GM12872 (cell line): Measurements from ENCODE around the gene UBL4B.

ENCODE experiments used
- TF ChIP-seq, protein P1 (sequence below): IDR thresholded peaks from 3 replicates; pipeline ENCODE4 v1.5.1; 2011; ENCODE audit warnings: low read depth, mild to moderate bottlenecking, low read length, moderate library complexity; ENCODE audit not compliant: insufficient read depth

Gene UBL4B

DNA sequence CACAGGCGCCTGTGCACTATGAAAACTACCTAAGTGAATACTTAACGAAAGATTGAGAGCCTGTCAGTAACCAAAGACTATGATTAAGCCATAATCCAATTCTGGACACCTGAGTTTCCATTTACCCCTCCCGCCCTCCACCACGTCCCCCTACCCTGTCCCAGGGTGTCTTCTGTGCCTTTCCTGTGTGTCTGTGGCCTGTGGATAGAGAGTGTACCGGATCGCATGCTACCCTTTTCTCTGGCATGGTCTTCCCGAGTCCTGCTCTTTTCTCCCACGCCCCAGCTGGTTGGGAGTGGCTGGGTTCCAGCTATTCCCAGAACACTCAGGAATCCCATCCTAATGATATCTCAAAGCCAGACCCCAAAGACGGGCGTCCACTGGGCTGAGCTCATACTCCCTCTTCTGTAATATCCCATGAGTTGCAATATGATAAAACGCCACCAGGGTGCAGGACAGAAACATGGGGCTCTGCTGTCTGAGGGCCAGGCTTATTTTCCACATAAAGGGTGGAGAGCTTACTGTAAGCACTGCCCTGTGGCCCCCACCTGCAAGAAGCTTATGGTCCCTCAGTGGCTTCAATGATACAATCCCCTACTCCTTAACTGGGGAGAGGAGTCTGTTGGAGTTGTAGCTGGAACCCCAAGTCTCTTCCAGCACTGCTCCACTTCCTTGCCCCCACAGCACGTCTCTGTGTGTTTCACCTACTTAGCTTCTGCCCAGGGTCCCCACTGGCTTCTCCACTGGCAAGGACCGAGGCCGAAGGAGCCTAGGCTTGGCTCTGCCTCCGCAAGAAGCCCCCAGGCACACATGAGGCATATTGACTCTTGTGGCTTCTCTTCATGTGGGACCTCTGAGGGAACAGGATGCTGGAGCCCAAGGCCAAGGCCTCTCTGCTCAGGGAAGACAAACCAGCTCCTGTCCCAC, 24.2 kb upstream of the UBL4B start:
- TF ChIP-seq, protein P1, sequence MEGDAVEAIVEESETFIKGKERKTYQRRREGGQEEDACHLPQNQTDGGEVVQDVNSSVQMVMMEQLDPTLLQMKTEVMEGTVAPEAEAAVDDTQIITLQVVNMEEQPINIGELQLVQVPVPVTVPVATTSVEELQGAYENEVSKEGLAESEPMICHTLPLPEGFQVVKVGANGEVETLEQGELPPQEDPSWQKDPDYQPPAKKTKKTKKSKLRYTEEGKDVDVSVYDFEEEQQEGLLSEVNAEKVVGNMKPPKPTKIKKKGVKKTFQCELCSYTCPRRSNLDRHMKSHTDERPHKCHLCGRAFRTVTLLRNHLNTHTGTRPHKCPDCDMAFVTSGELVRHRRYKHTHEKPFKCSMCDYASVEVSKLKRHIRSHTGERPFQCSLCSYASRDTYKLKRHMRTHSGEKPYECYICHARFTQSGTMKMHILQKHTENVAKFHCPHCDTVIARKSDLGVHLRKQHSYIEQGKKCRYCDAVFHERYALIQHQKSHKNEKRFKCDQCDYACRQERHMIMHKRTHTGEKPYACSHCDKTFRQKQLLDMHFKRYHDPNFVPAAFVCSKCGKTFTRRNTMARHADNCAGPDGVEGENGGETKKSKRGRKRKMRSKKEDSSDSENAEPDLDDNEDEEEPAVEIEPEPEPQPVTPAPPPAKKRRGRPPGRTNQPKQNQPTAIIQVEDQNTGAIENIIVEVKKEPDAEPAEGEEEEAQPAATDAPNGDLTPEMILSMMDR, result peak; percentile 79

DNA sequence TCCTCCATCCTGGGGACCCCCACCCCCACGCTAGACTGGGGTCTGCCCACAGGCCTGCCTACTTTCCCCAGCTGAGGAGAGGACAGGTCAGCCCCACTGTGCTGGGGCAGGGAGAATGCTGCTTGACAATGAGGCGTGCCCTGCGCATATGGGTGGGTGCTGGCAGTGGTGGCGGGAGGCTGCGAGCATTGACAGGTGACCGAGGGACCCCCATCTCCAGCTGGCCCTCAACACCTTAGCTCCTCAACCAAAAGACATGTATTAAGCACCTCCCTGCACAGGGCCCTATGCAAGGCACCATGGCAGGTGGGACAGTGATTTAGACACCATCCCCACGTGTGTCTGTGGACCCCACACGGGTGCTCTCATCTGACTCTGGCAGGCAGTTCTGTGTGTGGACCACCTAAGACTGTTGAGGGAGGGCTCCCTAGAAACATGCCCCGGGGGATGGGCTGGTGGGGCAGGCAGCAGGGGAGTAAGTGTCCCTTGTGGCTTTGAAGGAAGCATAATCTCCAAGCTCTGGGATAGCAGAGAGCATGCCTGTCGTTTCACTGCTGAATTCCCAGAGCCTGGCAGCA, 23.4 kb upstream of the UBL4B start:
- TF ChIP-seq, protein P1, result no peak

DNA sequence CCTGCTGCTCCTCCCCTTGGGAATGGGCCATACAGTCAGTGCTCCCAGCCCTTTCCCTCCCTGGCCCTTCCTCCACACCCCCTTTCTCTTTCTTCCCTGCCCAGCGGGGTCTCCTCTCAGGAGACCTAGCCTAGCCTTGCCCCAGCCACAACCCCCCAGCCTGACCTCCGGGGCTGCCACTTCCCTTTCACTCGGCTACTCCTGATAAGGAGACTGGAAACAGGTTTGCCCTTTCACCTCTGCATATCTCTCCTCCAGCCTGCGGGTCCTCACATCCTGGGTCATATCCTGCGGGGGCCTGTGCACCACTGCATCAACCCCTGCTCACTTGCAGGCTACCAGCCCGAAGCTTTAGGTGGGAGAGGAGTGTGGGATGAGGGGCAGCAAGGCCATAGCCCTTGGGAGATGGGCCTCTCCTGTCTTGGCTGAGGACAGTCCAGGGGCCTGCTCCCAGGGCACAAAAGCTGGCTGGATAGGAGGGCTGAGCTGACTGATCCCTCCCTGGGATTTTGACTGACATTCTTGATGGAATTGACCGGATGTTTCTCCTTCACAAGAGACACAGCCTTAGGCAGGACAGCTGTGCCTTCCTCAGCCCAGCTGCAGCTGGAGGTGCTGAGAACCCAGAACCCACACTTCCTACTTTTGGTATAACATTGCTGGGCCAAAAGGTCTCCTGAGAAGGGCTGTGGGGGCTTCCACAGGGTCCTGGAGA, 22.5 kb upstream of the UBL4B start:
- TF ChIP-seq, protein P1, result no peak

DNA sequence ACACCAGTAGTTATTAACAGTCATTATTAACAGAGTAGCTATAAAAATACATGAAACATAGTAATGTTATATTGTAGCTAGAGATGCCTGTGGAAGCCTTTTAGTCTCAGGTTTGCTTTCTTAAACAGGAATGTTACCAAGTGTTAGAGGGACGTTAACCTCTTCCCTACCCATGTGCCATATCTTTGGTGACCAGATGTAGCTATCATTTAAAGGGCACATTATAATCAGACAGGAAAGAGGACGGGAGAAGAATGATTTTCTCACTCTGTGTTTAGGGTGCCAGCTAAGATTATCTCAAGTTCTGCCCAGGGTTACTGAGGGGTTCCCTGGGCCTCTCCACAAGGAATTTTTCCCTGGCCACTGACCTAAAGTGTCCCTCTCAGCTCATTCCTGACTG, 20.9 kb upstream of the UBL4B start:
- TF ChIP-seq, protein P1, result no peak

DNA sequence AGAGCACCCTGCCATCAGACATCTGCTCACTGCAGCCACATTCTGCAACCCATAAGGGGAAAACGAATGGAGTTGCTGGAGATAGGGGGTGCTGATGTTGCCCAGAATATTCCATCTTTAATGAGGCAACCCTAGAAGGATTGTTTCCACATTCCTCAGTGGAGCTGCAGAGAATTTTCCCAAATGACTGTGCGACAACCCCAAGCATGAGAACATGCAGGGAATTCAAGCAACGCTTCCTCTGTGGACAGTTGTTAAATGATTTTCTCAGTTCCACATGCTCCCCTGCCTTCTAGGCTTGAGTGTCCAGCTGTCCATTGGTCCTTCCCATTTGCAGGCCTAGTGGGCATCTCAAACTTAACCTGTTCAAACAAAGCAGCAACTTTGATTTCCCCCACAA, 20.5 kb upstream of the UBL4B start:
- TF ChIP-seq, protein P1, result no peak

DNA sequence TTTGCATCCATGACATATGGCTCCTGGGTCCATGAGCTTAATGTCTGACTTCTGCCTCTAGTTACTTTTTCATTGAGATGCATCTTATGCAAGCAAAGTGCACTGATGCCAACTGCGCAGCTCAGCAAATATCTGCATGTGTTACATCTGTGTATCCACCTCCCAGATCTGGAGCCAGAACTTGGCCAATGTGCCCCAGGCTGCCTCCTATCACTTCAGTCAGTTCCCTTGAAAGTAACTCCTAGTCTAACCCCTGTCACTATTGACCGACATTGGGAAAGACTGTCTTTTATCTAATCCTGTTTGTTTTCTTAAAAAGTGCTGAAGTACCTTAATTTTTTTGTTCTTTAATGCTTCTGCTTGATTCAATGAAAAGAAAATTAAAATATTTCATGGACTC, 19.3 kb upstream of the UBL4B start:
- TF ChIP-seq, protein P1, result no peak

DNA sequence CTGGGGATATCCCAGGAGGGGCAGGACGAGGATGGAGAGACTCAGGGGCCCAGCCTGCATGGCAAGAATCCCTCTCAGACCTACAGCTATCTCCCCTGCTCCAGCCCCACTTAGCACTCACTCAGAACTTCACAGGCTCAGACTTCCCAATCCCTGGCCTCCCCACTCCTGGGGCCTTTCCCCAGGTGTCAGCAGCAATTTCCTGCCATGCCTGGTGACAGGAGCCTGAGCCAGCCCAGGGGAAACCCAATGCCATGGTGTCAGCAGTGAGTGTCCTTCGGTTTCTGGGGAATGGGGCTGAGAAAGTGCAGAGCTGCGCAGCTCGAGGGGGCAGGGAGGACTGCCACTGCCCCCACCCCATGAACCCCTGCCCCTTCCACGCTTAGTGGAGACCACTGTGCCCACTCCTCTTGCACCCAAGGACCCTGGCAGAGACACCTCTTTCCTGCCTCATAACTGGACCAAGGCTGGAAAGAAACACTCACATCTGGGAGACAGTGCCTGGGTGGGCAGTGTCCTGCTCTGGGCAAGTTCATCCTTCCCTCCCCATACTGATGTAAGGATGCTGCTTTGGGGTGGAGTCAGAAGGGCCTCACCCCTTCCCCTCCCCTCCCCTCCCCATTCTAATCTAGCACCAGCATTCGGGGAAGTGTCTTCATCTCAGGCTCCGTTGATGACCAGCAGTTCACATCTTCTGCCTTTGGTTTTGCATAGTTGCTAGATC, 17.1 kb upstream of the UBL4B start:
- TF ChIP-seq, protein P1, result no peak
